Large intestine (tissue), 3 donors: ENCODE results near the gene MYORG. TPM values are rescaled to one million over a fixed set of nuclear protein-coding genes. Genes with fewer than 3 reads are reported as not detected.

ENCODE experiments used
- DNase-seq, 2 donors: peaks; one replicate each; pipeline versions ENCODE4 v3.0.0 to v3.0.0-alpha.2; 2013
- H3K27ac ChIP-seq: one replicate; pipeline ENCODE4 v1.5.1; 2013; ENCODE audit warnings: low read length
- H3K27me3 ChIP-seq: 2 replicates; pipeline ENCODE4 v1.6.1; 2013; ENCODE audit warnings: low read length; ENCODE audit not compliant: control insufficient read depth, insufficient read depth
- H3K36me3 ChIP-seq: 2 replicates; pipeline ENCODE4 v1.6.1; 2013; ENCODE audit warnings: low read length; ENCODE audit not compliant: control insufficient read depth, insufficient read depth
- H3K4me1 ChIP-seq: one replicate; pipeline ENCODE4 v1.6.1; 2013; ENCODE audit warnings: low read length; ENCODE audit not compliant: control insufficient read depth, insufficient read depth
- H3K4me3 ChIP-seq: one replicate; pipeline ENCODE4 v1.5.1; 2013; ENCODE audit warnings: low read length
- H3K9me3 ChIP-seq: one replicate; pipeline ENCODE4 v1.6.1; 2013; ENCODE audit warnings: mild to moderate bottlenecking, low read depth, low read length, moderate library complexity; ENCODE audit not compliant: control insufficient read depth
- WGBS: methylation state at CpG from one replicate; pipeline ENCODE4 v1.1.5; 2013; ENCODE audit warnings: low lambda C conversion rate; ENCODE audit not compliant: insufficient coverage; 5-methylcytosine and 5-hydroxymethylcytosine counted together
- polyA plus RNA-seq: library from polyadenylated mRNA; unstranded; fragments of 120-200 nt; gene quantifications from one replicate; pipeline ENCODE4 v1.2.1, GENCODE V29; 2013

Gene MYORG
- polyA plus RNA-seq, 1 donor = 60.9 TPM

DNA sequence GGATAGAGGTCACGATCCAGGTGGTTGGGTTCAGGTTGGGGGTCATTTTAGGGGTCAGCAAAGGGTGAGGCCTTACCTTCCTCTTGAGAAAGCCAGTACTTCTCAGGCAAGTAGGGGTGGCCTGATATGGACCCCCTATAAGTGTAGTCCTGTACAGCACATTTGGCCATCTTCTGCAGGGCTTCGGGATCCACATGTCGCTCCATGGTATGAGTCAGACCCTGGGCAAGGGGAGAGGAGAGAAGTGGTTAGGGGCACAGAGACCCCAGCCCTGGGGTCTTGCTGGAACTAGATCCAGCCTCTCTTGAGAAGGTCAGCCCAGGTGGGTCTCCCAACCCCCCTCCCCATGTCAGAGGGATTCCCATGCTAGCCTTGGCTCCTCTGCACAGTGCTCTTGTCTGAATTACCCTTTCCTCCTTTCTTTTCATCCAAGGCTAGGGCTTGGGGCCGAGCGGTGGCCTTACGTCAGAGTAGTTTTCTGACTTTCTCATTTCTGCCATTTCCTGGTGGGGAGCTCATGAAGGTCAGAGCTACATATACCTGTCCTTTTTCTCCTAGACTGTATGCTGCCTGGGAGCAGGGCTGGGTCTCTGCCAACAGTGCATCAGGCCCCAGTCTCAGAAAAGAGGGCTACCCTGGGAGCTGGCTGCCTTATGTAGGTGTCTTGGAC is 9.0 kb upstream of the MYORG start:
- Histone ChIP-seq H3K36me3 (no peaks in the 10 kb centered on the region), H3K27ac (no peak overlapping the region), H3K4me3 (no peak overlapping the region), H3K27me3 (peaks cover 7% of the 10 kb centered on the region), H3K9me3 (no peaks in the 10 kb centered on the region), H3K4me1 (peaks cover 19% of the 10 kb centered on the region)
- no peak for DNase-seq
- no CpG with 5 or more reads among the region's 6 CpGs for WGBS

DNA sequence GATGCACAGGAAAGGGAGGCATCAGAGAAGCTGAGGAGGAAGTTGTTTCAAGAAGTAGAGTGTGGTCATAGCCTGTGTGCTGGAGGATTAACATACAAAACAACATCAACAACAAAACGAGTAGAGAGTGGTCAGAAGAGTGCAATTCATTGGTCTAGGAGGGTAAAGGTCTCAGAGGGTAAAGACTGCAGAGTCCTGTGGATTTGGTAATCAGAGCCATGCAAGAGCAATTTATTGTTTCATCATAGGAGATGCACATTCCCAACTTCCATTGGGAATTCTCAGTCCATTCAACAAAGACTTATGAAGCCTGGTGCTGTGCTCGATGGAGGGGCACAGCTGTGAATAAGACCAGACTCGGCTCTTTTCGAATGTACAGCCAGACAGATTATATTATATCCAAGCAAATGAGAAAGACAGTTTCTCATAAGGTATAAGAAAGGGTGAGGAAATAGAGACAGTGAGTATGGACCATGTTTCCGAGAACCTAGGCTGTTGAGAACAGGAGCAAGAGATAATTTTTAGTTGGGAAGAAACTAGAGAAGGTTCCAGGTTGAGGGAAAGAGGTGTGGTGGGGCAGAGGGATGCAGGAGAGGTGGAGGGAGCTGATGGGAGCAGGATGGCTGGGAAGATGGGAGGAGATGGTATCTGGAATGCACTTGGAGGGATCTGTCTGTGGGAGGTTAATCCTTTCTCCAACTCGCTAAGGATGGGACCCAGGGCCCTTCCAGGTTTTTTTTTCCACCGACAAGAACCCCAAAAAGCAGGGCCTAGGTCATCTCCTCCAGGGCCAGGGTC is 7.9 kb upstream of the MYORG start:
- H3K27ac ChIP-seq = no peak overlapping the region
- DNase-seq = peak in 1 of 2 donors; percentile 37
- WGBS = 100% methylated on average over 1 of the region's 7 CpGs
- H3K4me1 ChIP-seq = peaks cover 29% of the 10 kb centered on the region
- peaks cover 9% of the 10 kb centered on the region for H3K27me3 ChIP-seq
- no peak overlapping the region for H3K4me3 ChIP-seq
- H3K9me3 ChIP-seq = no peaks in the 10 kb centered on the region
- no peaks in the 10 kb centered on the region for H3K36me3 ChIP-seq

DNA sequence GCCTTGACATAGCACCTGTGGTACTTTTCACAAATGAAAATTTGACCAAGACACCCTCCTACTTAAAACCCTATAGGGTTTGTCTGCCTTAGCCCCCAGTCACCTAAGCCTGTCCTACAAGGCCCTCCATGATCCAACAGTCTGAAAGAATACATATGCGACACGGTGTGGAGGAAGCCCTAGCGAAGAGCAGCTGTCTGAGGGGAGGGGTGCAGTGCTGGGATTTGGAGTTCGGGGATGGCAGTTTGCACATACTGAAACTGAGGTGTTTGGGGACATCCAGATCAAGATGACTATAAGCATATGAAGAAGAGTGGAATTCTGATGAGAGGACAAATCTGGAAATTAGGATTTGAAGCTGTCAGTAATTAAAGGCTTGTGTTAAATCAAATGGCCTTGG is 7.2 kb upstream of the MYORG start:
- Histone ChIP-seq H3K9me3 (no peaks in the 10 kb centered on the region), H3K4me1 (peaks cover 30% of the 10 kb centered on the region), H3K36me3 (no peaks in the 10 kb centered on the region), H3K4me3 (no peak overlapping the region), H3K27ac (no peak overlapping the region), H3K27me3 (peaks cover 13% of the 10 kb centered on the region)
- DNase-seq = no peak
- 83% methylated on average over 1 of the region's 4 CpGs for WGBS

DNA sequence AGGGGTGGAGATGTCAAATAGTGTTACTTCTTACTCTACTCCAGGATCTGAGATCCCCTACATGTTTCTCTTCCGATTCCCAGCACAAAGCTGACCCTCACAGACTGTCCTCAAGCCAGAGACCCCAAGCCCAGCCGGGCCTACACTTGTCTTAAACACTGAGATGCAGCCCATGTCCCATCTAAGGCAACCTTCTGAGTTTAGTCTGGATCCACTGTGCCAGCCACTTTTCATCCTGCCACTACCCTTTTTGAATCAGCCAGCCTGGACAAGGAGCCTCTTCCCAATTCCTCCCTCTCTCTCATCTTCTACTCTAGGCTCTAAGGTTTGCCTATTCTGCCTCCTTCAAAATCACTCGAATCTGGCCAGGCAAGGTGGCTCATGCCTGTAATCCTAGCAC is 6.2 kb upstream of the MYORG start:
- H3K4me1 ChIP-seq = peaks cover 30% of the 10 kb centered on the region
- no peak for DNase-seq

DNA sequence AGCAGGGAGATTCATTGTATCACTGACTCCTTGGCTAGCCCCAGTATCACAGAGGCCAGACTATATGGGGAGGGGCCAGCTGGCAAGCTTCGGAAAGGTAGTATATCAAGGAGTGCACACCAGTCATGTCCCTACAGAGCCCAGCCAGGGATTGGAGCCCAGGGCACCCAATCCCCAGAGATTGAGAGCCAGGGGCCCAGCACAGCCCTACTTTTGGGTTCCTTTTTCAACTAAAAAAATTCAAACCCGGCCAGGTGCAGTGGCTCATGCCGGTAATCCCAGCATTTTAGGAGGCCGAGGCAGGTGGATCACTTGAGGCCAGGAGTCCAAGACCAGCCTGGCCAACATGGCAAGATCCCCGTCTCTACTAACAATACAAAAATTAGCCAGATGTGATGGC is 5.4 kb upstream of the MYORG start:
- H3K27ac ChIP-seq = no peak overlapping the region
- no peaks in the 10 kb centered on the region for H3K36me3 ChIP-seq
- peaks cover 13% of the 10 kb centered on the region for H3K27me3 ChIP-seq
- no CpG with 5 or more reads among the region's 5 CpGs for WGBS
- H3K4me3 ChIP-seq = no peak overlapping the region
- DNase-seq = no peak
- no peaks in the 10 kb centered on the region for H3K9me3 ChIP-seq
- peaks cover 30% of the 10 kb centered on the region for H3K4me1 ChIP-seq

More for the DNA sequence above, 6.2 kb upstream of the MYORG start:
- Histone ChIP-seq H3K27me3 (peaks cover 13% of the 10 kb centered on the region), H3K4me3 (no peak overlapping the region), H3K27ac (no peak overlapping the region), H3K36me3 (no peaks in the 10 kb centered on the region), H3K9me3 (no peaks in the 10 kb centered on the region)
- 100% methylated on average over 1 of the region's 3 CpGs for WGBS

DNA sequence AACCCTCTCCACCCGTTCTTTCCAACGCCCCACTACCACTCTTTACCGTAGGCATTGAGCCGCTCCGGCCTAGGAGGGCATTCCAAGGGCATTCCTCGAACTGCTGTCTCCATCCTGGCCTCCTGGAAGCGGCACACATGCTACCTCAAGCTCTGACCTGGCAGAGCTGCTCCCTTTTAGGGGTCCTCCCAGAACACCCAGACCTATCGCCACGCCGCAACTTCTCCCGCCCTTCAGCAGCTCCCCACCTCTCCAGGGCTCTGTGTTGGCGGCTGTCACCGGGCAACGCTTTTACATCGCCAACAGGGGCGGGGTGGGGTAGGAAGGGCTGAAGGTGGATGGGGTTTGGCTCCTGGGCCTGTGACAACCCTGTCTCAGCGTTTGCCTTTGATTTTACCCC is 4.6 kb upstream of the MYORG start:
- Histone ChIP-seq H3K4me3 (peak overlapping the region; percentile 56), H3K27ac (peak overlapping the region; percentile 56), H3K9me3 (no peaks in the 10 kb centered on the region), H3K27me3 (peaks cover 13% of the 10 kb centered on the region), H3K36me3 (no peaks in the 10 kb centered on the region), H3K4me1 (peaks cover 30% of the 10 kb centered on the region)
- DNase-seq = peak; percentile 51 to 68
- WGBS = no CpG with 5 or more reads among the region's 17 CpGs

DNA sequence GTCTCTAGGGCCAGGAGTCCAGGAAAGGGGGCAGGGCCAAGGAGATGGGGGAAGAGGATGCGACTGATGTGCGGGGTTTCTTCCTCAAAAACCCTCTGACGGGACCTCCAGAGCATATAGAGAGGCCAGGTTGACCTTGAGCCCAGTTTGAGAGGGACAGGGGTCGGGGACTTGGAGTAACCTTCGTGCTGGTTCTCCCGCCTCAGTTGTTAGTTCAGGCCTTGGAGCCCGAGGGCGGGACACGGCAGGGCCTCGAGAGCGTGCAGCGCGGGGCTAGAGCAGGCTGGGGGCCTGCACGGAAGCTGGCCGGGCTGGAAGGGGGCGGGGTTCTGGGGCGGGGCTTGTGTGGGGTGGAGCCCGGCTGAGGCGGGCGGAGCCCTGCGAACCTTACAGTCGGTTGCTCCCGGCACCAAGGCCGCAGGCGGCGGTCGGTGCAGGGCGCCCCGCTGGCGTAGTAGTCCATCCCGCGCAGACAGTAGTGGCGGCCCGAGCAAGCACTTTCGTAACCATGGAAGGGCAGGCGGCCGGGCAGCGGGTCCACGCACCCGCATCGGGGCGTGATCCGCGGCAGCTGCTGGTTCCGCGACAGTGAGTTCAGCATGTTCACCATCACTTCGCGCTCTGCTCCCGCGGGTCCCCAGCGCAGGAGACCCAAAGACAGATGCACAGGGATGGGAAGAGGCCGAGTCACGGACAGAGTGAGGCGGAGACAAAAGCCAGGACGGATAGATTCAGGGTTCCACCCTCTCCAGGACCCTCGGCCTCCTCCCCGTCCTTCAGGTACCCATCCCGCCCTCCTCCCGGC is 4.0 kb upstream of the MYORG start:
- H3K36me3 ChIP-seq = no peaks in the 10 kb centered on the region
- WGBS = no CpG with 5 or more reads among the region's 59 CpGs
- H3K27ac ChIP-seq = peak overlapping the region; percentile 61
- peak overlapping the region; percentile 56 for H3K4me3 ChIP-seq
- H3K9me3 ChIP-seq = no peaks in the 10 kb centered on the region
- peaks cover 13% of the 10 kb centered on the region for H3K27me3 ChIP-seq
- peaks cover 30% of the 10 kb centered on the region for H3K4me1 ChIP-seq
- peak; percentile 73 to 88 for DNase-seq

DNA sequence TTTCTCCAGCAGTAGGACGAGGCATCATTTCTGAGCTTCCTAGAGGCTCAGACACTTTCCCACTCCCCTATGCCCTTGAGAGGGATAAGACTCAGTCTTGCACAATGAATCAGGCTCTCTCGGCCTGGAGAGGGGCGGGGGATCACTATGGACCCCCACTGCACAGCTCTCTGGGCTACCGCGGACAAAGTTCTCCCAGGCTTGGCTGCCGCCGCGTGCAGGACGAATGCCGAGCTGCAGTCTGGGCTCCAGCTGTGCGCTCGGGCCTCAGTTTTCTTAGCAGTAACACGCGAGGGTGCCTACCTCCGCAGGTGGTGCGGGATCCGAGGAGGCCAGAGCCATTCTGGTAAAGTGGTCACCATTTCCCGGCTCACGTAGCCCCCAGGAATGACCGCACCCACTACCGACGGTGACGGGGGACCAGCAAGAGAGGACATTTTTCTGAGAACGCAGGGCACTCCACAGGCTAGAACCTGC is 3.4 kb upstream of the MYORG start:
- DNase-seq = peak in 1 of 2 donors; percentile 53
- Histone ChIP-seq H3K27ac (peak overlapping the region; percentile 61), H3K4me1 (peaks cover 35% of the 10 kb centered on the region), H3K36me3 (no peaks in the 10 kb centered on the region), H3K4me3 (peak overlapping the region; percentile 45), H3K9me3 (no peaks in the 10 kb centered on the region), H3K27me3 (peaks cover 13% of the 10 kb centered on the region)
- WGBS = no CpG with 5 or more reads among the region's 24 CpGs

DNA sequence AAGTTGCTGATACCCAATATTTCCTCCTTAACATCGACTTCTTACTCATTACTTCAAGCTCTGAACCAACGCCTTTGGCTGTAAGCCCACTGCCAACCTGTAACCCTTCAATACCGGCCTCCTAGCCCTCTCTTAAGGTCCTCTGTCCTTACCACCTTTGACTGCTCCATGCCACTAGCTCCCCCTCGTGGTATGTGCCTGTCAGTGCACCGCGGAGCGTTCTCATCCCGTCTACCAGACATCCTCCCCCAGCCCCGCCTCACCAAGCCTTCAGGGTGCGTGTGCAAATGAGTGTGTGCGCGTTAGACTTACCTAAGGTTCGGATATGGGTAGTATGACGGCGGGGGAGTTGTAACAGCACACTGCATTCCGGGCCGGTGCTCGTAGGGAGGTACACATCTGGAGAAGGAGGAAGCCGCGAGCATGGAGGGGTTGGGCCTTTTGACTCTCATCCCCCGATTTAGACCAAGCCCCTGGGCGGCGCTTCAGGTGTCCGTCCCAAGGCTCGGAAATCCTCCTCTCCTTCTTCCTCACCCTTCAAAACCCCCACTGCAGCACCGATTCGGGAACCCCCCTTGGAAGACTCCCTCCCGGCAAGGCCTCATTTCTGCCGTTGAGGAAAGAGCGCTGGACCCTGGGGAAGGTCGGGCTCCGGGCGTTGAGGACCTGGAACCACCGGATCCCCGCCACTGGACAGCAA is 2.8 kb upstream of the MYORG start:
- 0% methylated on average over 3 of the region's 35 CpGs for WGBS
- Histone ChIP-seq H3K9me3 (no peaks in the 10 kb centered on the region), H3K4me3 (peak overlapping the region; percentile 45)

More for the DNA sequence above, 2.8 kb upstream of the MYORG start:
- peaks cover 13% of the 10 kb centered on the region for H3K27me3 ChIP-seq
- peak; percentile 84 to 87 for DNase-seq
- H3K4me1 ChIP-seq = peaks cover 35% of the 10 kb centered on the region
- H3K36me3 ChIP-seq = no peaks in the 10 kb centered on the region
- peak overlapping the region; percentile 61 for H3K27ac ChIP-seq
